NCI-H146 treated with DMSO at 0.1 percent for 48 hours (cell line): ENCODE measurements around the gene TCF7L1.
"Not testable (repeated sequence)": the region's sequence is repeated elsewhere in the genome, so short reads cannot be mapped to it uniquely, and the experiment has no call there.

Experiments
- DNase-seq: peaks from one replicate; lab custom pipeline; 2025; ENCODE audit not compliant: unreplicated experiment; lab: John Stamatoyannopoulos, UW

The TCF7L1 gene

DNA sequence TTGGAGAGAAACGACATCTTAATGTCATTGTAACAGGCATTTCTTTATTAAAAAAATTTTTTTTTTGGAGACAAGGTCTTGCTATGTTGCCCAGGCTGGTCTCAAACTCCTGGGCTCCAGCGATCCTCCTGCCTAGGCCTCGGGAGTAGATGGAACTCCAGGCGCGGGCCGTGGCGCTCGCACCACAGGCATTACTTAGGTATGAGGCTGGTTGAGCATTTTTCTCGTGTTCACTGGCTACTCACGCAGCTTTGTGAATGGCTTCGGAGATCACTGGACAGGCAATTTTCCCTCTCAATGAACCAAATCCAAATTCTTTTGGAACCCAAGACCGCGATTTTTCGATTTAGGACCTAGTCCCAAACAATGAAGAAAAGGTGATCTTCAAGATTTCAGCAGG lies 795 bp upstream of the TCF7L1 start:
- no peak for DNase-seq

DNA sequence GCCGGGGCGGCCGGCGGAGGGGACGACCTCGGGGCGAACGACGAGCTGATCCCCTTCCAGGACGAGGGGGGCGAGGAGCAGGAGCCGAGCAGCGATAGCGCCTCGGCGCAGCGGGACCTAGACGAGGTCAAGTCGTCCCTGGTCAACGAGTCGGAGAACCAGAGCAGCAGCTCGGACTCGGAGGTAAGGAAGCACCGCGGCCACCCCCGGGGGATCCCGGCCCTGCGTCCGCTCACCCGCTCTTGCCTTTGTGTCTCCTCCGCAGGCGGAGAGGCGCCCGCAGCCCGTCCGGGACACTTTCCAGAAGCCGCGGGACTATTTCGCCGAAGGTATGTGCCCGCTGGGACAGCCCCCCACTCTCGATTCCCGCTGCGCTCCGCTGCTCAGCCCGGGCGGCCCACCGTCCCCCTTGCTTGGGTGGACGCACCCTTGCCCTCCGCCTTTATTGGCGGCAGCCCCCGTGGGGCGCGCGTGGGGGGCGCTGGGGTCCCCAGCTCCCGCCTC lies 611 bp downstream of the TCF7L1 start:
- DNase-seq = no peak

DNA sequence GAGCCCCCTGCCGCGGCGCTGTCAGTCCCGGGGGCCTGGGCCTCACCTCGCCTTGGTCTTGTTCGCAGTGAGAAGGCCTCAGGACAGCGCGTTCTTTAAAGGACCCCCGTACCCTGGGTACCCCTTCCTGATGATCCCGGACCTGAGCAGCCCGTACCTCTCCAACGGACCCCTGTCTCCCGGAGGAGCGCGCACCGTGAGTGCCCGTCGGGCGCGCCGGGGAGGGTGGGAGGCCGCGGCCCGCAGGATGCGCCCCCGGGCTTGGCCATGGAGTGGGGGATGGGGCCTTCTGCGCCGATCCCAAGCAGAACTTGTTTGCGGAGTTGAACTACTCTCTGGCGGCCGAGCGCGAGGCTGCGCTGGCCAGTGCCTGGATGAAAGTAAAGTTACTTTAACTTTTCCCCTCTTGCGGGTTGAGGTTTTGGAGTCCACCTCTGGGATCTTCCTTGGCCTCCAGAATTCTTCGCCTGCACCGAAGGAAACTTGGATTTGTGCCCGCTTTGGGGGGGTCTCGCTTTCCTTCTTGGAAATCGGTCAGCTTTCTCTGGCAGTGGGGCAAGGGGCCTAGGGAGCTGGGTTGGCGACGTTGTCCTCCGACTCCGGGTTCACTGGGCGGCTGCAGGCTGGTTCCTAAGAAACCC lies 1.2 kb downstream of the TCF7L1 start:
- DNase-seq = no peak

DNA sequence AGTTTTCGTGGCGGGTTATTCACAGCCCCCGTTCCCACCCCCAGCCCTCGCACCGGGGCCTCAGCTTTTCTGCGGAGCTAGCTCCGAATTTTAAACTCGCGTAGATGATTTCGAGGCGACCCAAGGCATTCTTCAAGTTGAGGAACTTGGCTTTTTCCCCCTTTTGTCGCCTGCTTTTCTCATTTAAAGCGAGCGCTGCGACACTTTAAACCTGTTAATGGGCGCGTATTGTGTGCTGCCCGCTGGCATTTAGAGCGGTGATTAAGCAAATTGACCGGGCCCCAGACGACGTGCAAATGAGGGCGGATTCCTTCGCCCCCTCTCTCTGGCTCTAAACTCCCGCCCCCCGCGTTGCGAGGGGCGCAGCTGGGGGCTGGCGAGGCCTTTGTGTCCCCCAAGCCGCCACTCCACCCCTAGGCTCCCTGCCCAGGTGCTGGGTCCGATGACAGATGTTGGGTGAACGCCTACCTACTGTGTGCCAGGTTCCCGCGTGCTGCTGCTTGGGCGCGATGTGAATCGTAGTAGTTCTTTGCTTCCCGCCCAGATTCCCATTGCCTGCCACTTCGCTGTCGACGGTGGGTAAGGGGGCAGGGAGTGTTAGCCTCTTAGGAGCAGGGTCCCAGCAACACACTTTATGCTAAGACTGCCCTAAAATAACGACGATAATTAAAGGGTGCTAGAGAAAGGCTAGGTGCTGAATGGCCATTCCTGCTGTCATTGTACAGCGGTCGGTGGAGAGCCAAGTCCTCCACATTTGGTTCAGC lies 1.9 kb downstream of the TCF7L1 start:
- DNase-seq = no peak

- DNase-seq = no peak
Measured at GRCh38 chr2:85135660-85135914, 2.4 kb downstream of the TCF7L1 start.

DNA sequence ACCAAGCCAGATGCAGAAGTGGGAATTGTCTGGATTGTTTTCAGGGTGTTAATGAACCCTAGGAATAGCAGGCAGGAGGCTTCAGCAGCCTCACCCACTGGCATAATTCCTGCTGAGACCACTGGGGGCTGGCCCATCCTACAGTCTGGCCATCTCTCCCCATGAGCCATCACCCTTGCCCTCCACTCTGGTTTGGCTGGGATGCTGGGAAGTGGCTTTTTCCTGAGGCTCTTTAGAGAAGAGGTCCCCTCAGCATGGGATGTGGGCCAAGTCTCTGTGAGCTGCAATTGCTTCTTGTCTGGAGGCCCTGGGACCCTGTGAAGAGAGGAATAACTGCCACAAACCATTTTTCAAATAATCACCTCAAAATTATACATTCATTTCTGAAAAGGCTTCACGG lies 4.0 kb downstream of the TCF7L1 start:
- DNase-seq = no peak

DNA sequence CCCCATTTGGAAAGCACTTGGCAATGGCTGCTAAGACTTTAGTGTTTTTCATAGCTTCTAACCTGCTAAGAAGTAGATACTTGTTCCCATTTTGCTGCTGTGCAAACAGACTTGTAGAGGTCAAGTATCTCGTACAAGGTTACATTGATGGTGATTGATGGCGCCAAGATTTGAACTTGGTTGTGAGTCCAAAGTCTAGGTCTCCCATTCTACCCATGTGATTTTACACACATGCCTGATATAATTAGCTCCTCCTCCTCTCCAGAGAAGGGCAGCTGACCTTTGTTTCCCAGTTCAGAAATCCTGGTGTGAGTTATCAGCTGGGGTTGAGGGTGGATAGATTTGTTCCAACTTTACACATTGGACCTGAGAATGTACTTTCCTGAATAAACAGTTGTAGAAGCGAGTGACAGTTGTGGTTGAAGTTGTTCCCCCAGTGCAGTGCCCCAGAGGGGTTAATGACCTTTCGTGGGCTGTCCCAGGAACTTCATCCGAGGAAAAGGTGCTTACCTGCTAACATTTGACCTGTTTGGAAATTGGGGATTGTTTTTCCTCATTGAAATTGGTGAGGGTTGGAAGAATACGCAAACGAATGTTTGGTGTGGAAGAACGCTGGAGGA lies 10.4 kb downstream of the TCF7L1 start:
- no peak for DNase-seq

DNA sequence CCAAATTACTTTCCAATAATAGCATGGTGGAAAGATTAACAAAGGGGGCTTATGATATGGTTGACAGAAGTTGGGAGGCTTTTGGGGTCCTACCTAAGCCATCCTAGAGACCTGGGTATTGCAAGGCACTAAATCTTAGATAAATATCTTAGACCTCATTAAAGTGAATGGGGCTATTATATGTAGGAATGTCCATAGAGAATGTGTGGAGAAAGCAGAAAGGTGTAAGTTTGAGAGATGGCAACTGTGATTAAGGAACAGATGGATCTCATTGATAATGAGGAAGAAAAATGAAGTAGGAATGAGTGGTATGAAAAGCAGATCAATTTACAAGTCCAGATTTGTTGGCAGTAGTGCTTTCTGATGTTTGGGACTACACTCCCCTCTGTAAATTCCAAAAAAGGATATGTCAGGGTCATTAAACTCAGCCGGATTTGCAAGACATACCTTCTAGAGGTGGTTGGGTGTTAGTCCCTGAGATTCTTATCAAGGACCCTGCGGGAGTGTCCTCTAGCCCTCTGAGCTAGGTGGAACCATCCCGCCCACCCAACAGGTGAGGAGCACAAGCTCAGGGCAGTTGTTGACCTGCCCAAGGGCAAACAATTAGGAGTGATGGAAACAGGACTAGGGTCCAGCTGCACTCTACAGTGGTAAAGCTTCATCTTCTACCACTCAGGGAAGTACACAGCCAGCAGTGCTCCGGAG lies 12.1 kb downstream of the TCF7L1 start:
- no peak for DNase-seq

GRCh38 chr2:85148190-85148589 lies 15.0 kb downstream of the TCF7L1 start:
- DNase-seq = no peak

DNA sequence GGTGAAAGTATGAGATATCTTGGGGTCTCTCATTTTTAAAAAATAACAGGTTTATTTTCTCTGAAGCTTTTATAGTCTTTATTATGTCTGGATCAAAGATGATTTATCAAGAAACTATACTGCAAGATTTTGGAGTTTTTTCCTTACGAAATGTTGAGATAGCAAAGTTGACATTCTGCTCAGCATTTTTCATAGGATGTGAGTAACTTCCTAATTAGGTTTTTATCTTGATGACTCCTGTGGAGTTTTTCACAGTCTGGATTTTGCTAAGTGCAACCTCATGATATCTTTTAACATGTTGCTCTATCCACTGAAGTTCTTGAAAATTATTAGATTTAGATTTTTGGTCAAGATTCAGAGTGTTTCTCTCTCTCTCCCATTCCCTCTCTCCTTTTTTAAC lies 17.8 kb downstream of the TCF7L1 start:
- no peak for DNase-seq

DNA sequence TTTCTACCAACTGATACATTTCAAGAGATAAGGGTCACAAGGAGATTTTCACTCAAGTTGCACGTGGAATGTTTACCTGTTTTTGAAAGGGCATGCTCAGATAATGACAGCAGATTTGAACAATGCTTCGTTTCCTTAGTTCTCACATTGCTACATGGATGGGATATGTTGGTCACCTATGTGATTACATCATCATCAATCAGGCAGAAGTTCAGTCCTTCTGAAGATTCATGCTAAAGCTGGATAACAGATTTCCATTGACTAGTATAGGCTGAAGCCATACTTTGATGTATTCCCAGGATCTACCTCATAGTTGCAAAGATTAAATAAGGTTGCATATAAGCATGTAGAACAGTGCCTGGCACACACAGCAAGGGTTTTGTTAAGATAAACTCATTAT lies 19.7 kb downstream of the TCF7L1 start:
- DNase-seq = no peak

DNA sequence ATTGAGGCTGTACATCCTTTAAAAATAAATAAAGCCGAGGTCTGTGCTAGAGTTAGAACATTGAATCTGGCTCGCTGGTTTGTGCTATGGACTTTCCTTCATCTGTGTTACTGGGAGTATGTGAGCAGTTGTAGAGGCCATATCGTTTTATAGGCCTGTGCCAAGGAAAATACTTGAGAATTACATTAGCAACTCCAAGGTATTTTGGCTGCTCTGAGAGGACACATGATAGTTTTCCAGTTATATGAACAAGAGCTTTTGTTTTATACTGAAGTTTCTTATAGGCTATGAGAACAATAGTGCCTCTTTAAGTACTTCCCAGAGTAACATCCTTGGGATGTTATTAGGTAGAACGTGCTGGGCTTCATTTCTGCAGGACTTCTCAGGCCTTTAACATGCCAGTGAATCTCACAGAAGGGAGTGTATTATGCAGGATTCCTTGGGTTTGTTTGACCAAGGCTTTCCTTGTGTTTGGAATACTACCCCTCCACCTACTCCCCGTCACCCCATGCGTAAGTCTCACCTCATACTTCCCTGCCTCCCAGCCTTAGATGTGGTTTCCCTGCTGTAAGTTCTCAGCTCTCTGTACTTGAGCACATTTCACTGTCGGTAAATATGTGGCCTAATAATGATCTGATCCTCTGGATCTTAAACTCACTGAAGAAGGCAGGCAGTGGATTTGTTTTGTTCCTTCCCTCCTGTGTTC lies 21.0 kb downstream of the TCF7L1 start:
- no peak for DNase-seq

DNA sequence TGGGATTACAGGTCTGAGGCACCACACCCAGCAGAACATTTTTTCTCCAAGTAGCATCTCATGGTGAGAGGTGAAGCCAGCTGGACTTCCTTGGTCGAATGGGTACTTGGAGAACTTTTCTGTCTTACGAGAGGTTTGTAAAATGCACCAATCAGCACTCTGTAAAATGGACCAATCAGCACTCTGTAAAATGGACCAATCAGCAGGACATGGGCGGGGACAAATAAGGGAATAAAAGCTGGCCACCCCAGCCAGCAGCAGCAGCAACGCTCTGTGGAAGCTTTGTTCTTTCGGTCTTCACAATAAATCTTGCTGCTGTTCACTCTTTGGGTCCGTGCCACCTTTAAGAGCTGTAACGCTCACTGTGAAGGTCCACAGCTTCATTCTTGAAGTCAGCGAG lies 21.9 kb downstream of the TCF7L1 start:
- DNase-seq = not testable (repeated sequence)

GRCh38 chr2:85156153-85156552 lies 23.0 kb downstream of the TCF7L1 start:
- DNase-seq = no peak

DNA sequence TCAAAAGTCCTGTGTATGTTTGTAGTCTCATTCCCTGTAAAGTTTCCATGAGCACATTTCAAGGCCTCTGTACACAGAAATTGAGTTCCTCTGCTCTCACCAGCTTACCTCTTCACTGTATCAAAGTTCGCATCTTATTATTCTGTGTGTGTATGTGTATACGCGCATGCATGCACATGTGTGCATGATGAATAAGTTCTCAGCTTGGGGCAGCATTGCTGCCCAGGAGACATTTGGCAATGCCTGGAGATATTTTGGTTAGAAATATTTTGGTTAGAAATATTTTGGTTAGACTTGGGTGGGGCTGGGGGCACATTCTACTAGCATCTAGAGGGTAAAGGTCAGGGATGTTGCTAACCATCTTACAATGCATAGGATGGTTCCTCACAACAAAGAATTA lies 23.4 kb downstream of the TCF7L1 start:
- no peak for DNase-seq

- no peak for DNase-seq
Measured at GRCh38 chr2:85157345-85157744, 24.2 kb downstream of the TCF7L1 start.

- DNase-seq = no peak
Measured at GRCh38 chr2:85158559-85159273, 25.5 kb downstream of the TCF7L1 start.

DNA sequence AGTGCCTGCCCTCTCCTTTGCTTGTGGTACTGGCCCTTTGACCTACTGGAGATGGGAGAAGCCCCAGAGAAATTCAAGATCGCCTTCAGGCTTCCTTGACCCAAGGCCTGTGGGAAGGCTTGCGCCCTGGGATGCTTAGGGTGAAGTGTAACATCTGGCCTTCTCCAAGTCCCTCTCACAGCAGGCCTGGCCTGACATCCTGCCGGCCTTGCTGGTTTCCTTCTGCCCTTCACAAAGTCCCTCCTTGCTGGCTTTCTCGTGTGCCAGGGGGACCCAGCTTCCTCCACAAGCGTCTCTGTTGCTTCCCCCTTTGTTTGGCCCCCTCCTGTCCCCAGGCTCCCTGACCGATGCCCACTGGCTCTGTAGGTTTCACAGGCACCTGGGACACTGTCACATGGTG lies 26.4 kb downstream of the TCF7L1 start:
- no peak for DNase-seq

DNA sequence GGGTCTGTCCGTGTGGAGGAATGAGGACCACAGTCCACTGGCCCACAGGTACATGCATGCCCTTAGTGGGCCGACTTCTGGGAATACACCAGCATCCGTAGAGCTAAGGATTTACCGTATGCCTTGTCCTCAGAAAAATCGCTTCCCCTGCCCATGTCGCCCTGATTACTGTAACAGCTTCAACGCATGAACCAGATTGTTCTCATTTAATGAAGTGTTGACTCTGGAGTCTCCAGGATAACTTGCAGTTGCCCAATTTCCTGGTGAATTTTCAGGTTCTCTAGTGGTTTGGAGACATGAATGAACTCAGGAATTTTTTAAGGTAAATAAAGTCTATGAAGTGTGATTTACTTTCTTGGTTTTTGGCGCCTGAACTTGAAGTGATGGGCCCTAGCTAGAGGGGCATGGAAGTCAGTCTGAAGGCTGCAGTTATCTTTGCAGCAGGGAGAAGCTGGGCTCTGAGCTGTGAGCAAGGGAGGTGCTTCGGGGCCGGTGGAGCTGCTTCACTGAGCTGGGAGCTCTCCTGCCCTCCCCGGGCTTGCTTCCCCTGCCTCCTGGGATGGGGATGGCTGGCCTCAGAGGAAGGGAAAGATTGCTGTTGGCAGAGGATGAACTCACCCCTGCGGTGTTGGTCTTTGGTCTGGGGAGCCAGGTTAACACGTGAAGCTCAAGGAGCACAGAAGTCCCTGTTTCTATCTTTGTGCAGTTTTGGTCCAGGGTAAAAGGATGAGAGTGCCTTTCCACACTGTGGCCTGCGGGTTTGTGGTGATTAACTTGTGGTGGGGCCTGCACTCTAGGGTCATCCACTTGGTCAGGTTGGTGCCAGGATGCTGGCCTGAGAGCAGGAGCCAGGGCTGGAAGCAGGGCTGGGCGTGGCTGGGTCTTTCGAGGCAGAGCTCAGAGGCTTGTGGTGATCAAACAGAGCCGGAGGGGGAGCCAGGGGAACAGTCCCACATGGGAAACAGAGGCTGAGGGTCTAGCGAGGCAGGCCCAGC lies 28.1 kb downstream of the TCF7L1 start:
- no peak for DNase-seq
